ENCODE measurements around the gene DAAM2.

Gene DAAM2

DNA sequence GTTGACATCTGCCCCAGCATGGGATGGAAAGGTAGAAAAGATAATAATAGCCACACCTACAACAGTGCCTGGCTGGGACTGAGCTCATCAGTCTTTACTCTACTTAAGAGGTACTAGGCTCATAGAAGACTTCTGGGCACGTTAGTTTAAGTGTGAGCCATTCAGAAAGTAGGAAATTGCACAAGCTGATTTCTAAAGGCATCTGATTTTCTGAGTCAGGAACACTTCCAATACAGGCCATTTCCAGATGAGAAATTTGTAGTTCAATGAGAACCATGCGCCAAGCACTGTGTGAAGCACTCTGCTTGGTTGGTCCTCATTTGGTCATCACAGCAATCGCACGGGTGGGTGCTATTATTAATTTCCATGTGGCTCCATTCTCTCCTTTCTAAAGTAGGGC lies 99.8 kb downstream of the DAAM2 start:
- DNase-seq = no peak

- no peak for DNase-seq
Measured at GRCh38 chr6:39892490-39893129, 100.4 kb downstream of the DAAM2 start.

GRCh38 chr6:39893286-39893685 lies 101.1 kb downstream of the DAAM2 start:
- DNase-seq = no peak

- no peak for DNase-seq
Measured at GRCh38 chr6:39896701-39897100, 104.5 kb downstream of the DAAM2 start.

DNA sequence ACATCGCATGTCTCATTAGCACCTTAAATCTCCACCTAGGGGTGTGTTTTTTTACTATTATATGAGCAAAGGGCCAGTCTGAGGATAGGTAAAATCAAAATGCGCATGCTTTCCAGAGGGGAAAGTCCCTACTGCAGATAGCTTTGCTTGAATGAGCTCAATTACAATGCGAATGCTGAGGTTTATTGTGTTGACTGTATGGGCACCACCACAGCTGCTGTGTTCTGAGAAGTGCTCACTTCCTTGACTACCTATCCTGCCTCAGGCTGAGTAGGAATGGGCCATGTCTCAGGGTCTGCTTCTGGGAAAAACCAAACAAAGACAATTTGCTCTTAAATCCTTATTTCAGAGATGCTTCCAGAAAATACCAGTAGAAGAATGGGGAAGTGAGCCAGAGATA lies 105.5 kb downstream of the DAAM2 start:
- no peak for DNase-seq

GRCh38 chr6:39898625-39899024 lies 106.4 kb downstream of the DAAM2 start:
- DNase-seq = no peak

DNA sequence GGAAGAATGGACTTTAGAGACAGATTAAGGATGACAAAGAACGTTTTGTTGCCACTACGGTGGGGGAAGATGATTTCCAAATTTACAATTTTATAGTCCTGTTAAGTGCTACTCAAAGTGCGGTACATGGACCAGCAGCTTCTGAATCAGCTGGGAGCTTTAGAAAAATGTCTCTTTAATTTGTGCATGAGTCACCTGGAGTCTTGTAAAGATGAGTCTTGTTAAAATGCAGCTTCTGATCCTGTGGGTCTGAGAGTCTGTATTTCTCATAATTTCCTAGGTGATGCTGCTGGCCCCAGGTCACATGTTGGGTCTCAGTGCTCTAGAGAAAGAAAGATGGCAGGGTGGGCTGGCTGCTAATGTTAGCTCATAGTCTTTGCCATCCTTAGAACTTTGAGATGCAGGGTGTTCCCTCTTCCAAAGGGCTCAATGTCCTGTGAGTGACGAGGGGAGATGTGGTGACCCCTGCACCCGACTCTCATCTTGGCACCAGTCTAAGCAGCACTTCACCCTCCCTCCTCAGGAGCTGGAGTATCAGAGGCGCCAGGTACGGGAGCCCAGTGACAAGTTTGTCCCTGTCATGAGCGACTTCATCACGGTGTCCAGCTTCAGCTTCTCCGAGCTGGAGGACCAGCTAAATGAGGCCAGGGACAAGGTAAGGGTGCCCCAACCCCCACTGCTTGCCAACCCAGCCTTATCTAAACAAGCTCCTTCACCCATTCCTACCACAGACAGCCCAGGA lies 107.5 kb downstream of the DAAM2 start:
- DNase-seq = no peak

GRCh38 chr6:39901116-39901655 lies 109.0 kb downstream of the DAAM2 start:
- no peak for DNase-seq

DNA sequence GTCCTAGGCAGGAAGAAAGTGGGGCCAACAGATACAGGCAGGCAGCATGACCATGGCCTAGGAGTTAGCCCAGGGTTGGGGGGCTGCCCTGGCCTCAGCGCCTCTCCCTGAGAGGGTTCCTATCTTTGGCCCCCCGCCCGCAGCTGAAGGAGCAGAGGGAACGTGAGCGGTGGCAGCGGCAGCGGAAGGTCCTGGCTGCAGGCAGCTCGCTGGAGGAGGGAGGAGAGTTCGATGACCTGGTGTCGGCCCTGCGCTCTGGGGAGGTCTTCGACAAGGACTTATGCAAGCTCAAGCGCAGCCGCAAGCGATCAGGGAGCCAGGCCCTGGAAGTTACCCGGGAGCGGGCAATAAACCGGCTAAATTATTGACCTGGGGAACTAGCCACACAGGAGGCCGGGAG lies 109.5 kb downstream of the DAAM2 start:
- DNase-seq = no peak

GRCh38 chr6:39902136-39902535 lies 110.0 kb downstream of the DAAM2 start:
- DNase-seq = no peak

GRCh38 chr6:39902786-39903465 lies 110.8 kb downstream of the DAAM2 start:
- DNase-seq = no peak

GRCh38 chr6:39903656-39904055 lies 111.5 kb downstream of the DAAM2 start:
- DNase-seq = no peak

DNA sequence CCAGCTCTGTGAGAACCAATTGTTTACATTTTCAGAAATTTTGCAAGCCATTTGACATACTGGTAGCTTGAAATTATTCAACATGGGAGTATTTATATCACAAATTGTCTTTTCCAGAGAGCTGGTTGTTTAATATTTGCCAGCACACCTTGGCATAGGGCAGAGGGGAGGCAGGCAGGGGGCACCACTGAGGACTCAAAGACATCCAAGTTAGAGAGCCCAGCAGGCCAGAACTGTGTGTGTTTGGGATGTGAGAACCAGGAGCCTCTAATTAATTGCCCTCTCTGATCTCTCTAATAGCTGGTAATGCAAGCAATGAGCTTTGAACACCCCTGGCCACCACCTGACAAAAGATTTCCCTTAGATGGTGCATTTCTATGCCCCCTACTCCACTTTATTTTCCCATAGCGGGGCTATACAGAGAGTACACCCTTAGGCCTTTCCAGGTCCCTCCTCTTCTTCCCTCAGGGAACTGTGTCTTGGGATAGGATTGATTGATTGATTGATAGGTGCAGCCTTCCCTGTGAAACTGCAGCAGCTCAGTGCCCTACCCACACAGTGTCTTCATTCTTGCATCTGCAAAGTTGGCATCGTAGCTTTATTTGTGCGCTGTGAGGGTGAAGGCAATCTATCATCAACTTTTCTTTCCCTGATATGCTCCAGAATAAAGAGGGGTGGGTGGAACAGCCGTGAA lies 112.9 kb downstream of the DAAM2 start:
- no peak for DNase-seq

- no peak for DNase-seq
Measured at GRCh38 chr6:39905640-39905975, 113.4 kb downstream of the DAAM2 start.

DNA sequence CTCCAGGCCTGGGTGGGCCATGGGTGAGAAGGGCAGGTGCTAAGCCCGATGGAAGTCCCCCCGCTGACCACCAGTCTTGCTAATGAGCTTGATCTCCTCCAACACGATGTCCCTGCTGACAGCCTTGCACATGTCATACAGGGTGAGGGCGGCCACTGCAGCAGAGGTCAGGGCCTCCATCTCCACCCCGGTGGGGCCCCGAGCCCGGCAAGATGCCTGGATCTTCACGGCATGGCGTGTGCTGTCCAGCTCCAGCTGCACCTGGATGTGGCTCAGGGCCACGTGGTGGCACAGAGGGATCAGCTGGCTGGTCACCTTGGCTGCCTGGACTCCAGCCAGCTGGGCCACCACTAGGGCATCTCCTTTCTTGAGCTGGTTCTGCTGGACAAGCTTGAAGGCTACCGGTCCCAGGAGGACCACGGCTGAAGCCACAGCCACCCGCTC lies 114.2 kb downstream of the DAAM2 start:
- DNase-seq = no peak

GRCh38 chr6:39907871-39908575 lies 115.8 kb downstream of the DAAM2 start:
- no peak for DNase-seq

- no peak for DNase-seq
Measured at GRCh38 chr6:39908838-39909583, 116.8 kb downstream of the DAAM2 start.

GRCh38 chr6:39909701-39910100 lies 117.5 kb downstream of the DAAM2 start:
- no peak for DNase-seq

DNA sequence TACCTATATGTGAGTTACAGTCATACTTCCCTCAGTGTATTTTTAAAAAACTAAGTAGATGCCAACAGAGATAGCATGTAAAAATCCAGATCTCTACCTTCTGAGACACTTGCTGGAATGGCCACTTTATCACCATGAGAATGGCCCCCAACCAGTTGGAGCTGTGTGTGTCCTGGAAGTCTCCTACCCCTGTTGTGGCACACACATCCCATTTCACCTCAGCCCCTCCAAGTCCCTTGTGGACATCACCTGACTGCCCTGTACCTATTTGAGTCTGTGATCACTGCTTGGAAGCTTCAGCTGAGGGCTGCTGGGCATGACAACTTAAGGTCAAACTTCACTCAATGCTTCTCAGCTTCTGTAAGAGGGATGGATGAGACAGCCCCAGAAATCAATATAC lies 118.0 kb downstream of the DAAM2 start:
- no peak for DNase-seq

- no peak for DNase-seq
Measured at GRCh38 chr6:39910744-39911143, 118.6 kb downstream of the DAAM2 start.

DNA sequence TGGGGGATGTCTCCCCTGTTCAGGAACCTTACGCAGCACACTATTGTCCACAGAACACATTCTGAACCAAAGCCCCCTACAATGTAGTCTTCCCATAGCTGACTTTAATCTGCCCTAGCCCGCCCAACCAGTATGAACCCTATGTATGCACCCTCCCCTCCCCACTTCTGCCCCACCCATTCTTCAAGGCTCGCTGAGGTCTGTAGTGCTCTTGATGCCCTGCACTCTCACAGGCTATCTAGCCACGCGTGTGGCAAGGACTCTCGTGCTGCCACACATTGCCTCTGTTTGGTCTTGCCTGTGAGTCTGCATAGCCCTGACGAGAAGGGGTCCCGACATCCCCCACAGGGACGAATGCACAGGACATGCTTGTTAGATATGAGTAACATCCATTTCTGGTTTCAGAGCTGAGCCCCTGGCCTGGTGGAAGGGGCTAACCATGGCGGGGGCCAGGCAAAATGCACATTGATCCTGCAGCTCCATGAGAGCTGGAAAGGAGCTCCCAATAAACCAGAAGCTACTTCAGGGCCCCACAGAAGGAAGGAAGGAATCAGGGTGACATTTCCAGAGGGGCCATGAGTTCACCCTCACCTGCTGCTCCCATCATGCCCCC lies 119.4 kb downstream of the DAAM2 start:
- no peak for DNase-seq

All from activated CD4-positive, alpha-beta T cell treated with anti-CD3 and anti-CD28 coated beads for 1 hour (primary cell).